ENCODE data around the gene TMEM125.
A peak's percentile ranks its signal among the peaks of the same experiment; 100 is the strongest.

The TMEM125 gene

GRCh38 chr1:43269627-43270375 is at the start of gene TMEM125:
Gene TMEM125 (plus strand): TSS chr1:43269983. CDS start chr1:43272723, 2,740 bp downstream.
- Histone ChIP-seq H3K4me1 (ENCODE audit: control insufficient read depth, low read depth, low read length) (peaks cover 12% of the 10 kb centered on the region), H3K4me3 (ENCODE audit: low read length) (peak within 1 kb of the TSS; percentile 71), H3K27ac (ENCODE audit: low read length) (no peak within 1 kb of the TSS), H3K27me3 (ENCODE audit: control insufficient read depth, insufficient read depth, low read length) (no peaks in the 10 kb centered on the region), H3K9ac (ENCODE audit: low read length) (peak within 1 kb of the TSS; percentile 41), H3K9me3 (ENCODE audit: control insufficient read depth, low read depth, low read length) (no peaks in the 10 kb centered on the region), H3K36me3 (ENCODE audit: control insufficient read depth, low read depth, low read length) (no peaks in the 10 kb centered on the region)

- no peaks in the 10 kb centered on the region for H3K9me3 ChIP-seq (ENCODE audit: control insufficient read depth, low read depth, low read length)
- H3K4me3 ChIP-seq (ENCODE audit: low read length) = no peak overlapping the region
- H3K4me1 ChIP-seq (ENCODE audit: control insufficient read depth, low read depth, low read length) = no peaks in the 10 kb centered on the region
- no peak overlapping the region for H3K9ac ChIP-seq (ENCODE audit: low read length)
- H3K27ac ChIP-seq (ENCODE audit: low read length) = no peak overlapping the region
- no peaks in the 10 kb centered on the region for H3K36me3 ChIP-seq (ENCODE audit: control insufficient read depth, low read depth, low read length)
- H3K27me3 ChIP-seq (ENCODE audit: control insufficient read depth, insufficient read depth, low read length) = no peaks in the 10 kb centered on the region
Measured at GRCh38 chr1:43220905-43221778, 48.6 kb upstream of the TMEM125 start.

GRCh38 chr1:43221797-43222196 is 48.0 kb upstream of the TMEM125 start:
- H3K9ac ChIP-seq (ENCODE audit: low read length) = no peak overlapping the region
- no peaks in the 10 kb centered on the region for H3K36me3 ChIP-seq (ENCODE audit: control insufficient read depth, low read depth, low read length)
- H3K27ac ChIP-seq (ENCODE audit: low read length) = no peak overlapping the region
- no peaks in the 10 kb centered on the region for H3K27me3 ChIP-seq (ENCODE audit: control insufficient read depth, insufficient read depth, low read length)
- H3K9me3 ChIP-seq (ENCODE audit: control insufficient read depth, low read depth, low read length) = no peaks in the 10 kb centered on the region
- H3K4me1 ChIP-seq (ENCODE audit: control insufficient read depth, low read depth, low read length) = no peaks in the 10 kb centered on the region
- H3K4me3 ChIP-seq (ENCODE audit: low read length) = no peak overlapping the region

- Histone ChIP-seq H3K36me3 (ENCODE audit: control insufficient read depth, low read depth, low read length) (no peaks in the 10 kb centered on the region), H3K27me3 (ENCODE audit: control insufficient read depth, insufficient read depth, low read length) (no peaks in the 10 kb centered on the region), H3K4me1 (ENCODE audit: control insufficient read depth, low read depth, low read length) (no peaks in the 10 kb centered on the region), H3K9ac (ENCODE audit: low read length) (no peak overlapping the region), H3K27ac (ENCODE audit: low read length) (no peak overlapping the region), H3K4me3 (ENCODE audit: low read length) (no peak overlapping the region), H3K9me3 (ENCODE audit: control insufficient read depth, low read depth, low read length) (no peaks in the 10 kb centered on the region)
Measured at GRCh38 chr1:43222879-43223278, 46.9 kb upstream of the TMEM125 start.

- no peaks in the 10 kb centered on the region for H3K9me3 ChIP-seq (ENCODE audit: control insufficient read depth, low read depth, low read length)
- H3K27me3 ChIP-seq (ENCODE audit: control insufficient read depth, insufficient read depth, low read length) = no peaks in the 10 kb centered on the region
- no peak overlapping the region for H3K4me3 ChIP-seq (ENCODE audit: low read length)
- H3K9ac ChIP-seq (ENCODE audit: low read length) = no peak overlapping the region
- H3K36me3 ChIP-seq (ENCODE audit: control insufficient read depth, low read depth, low read length) = no peaks in the 10 kb centered on the region
- H3K4me1 ChIP-seq (ENCODE audit: control insufficient read depth, low read depth, low read length) = no peaks in the 10 kb centered on the region
- no peak overlapping the region for H3K27ac ChIP-seq (ENCODE audit: low read length)
Measured at GRCh38 chr1:43225168-43225567, 44.6 kb upstream of the TMEM125 start.

GRCh38 chr1:43227143-43227764 is 42.5 kb upstream of the TMEM125 start:
- Histone ChIP-seq H3K36me3 (ENCODE audit: control insufficient read depth, low read depth, low read length) (no peaks in the 10 kb centered on the region), H3K27ac (ENCODE audit: low read length) (no peak overlapping the region), H3K4me1 (ENCODE audit: control insufficient read depth, low read depth, low read length) (peaks cover 3% of the 10 kb centered on the region), H3K27me3 (ENCODE audit: control insufficient read depth, insufficient read depth, low read length) (no peaks in the 10 kb centered on the region), H3K9me3 (ENCODE audit: control insufficient read depth, low read depth, low read length) (no peaks in the 10 kb centered on the region), H3K4me3 (ENCODE audit: low read length) (no peak overlapping the region), H3K9ac (ENCODE audit: low read length) (no peak overlapping the region)

- H3K36me3 ChIP-seq (ENCODE audit: control insufficient read depth, low read depth, low read length) = no peaks in the 10 kb centered on the region
- H3K27me3 ChIP-seq (ENCODE audit: control insufficient read depth, insufficient read depth, low read length) = no peaks in the 10 kb centered on the region
- H3K9ac ChIP-seq (ENCODE audit: low read length) = no peak overlapping the region
- peaks cover 3% of the 10 kb centered on the region for H3K4me1 ChIP-seq (ENCODE audit: control insufficient read depth, low read depth, low read length)
- H3K9me3 ChIP-seq (ENCODE audit: control insufficient read depth, low read depth, low read length) = no peaks in the 10 kb centered on the region
- no peak overlapping the region for H3K4me3 ChIP-seq (ENCODE audit: low read length)
- no peak overlapping the region for H3K27ac ChIP-seq (ENCODE audit: low read length)
Measured at GRCh38 chr1:43229826-43230780, 39.7 kb upstream of the TMEM125 start.

- Histone ChIP-seq H3K4me3 (ENCODE audit: low read length) (no peak overlapping the region), H3K9ac (ENCODE audit: low read length) (no peak overlapping the region), H3K27me3 (ENCODE audit: control insufficient read depth, insufficient read depth, low read length) (no peaks in the 10 kb centered on the region), H3K4me1 (ENCODE audit: control insufficient read depth, low read depth, low read length) (peaks cover 3% of the 10 kb centered on the region), H3K9me3 (ENCODE audit: control insufficient read depth, low read depth, low read length) (no peaks in the 10 kb centered on the region), H3K27ac (ENCODE audit: low read length) (no peak overlapping the region), H3K36me3 (ENCODE audit: control insufficient read depth, low read depth, low read length) (no peaks in the 10 kb centered on the region)
Measured at GRCh38 chr1:43232074-43232473, 37.7 kb upstream of the TMEM125 start.

GRCh38 chr1:43232482-43232881 is 37.3 kb upstream of the TMEM125 start:
- no peaks in the 10 kb centered on the region for H3K27me3 ChIP-seq (ENCODE audit: control insufficient read depth, insufficient read depth, low read length)
- no peak overlapping the region for H3K27ac ChIP-seq (ENCODE audit: low read length)
- no peak overlapping the region for H3K9ac ChIP-seq (ENCODE audit: low read length)

GRCh38 chr1:43233631-43234030 is 36.2 kb upstream of the TMEM125 start:
- no peaks in the 10 kb centered on the region for H3K27me3 ChIP-seq (ENCODE audit: control insufficient read depth, insufficient read depth, low read length)
- H3K4me3 ChIP-seq (ENCODE audit: low read length) = no peak overlapping the region
- H3K27ac ChIP-seq (ENCODE audit: low read length) = no peak overlapping the region
- no peaks in the 10 kb centered on the region for H3K9me3 ChIP-seq (ENCODE audit: control insufficient read depth, low read depth, low read length)
- H3K36me3 ChIP-seq (ENCODE audit: control insufficient read depth, low read depth, low read length) = no peaks in the 10 kb centered on the region
- peaks cover 3% of the 10 kb centered on the region for H3K4me1 ChIP-seq (ENCODE audit: control insufficient read depth, low read depth, low read length)
- no peak overlapping the region for H3K9ac ChIP-seq (ENCODE audit: low read length)

More at GRCh38 chr1:43232482-43232881, 37.3 kb upstream of the TMEM125 start:
- no peaks in the 10 kb centered on the region for H3K9me3 ChIP-seq (ENCODE audit: control insufficient read depth, low read depth, low read length)
- no peaks in the 10 kb centered on the region for H3K36me3 ChIP-seq (ENCODE audit: control insufficient read depth, low read depth, low read length)
- no peak overlapping the region for H3K4me3 ChIP-seq (ENCODE audit: low read length)
- peaks cover 3% of the 10 kb centered on the region for H3K4me1 ChIP-seq (ENCODE audit: control insufficient read depth, low read depth, low read length)

All from iPS-18a (cell line).